H1 (cell line): ENCODE results near the gene TAF13. TPM values are rescaled to one million over a fixed set of nuclear protein-coding genes. Genes with fewer than 3 reads are reported as not detected.
A peak's percentile ranks its signal among the peaks of the same experiment; 100 is the strongest.

Source experiments
- CTCF ChIA-PET: fragments of 300-600 bp; sonication (Branson Sonifier 250); formaldehyde crosslinking; loops from one replicate; lab custom pipeline; 2021; ENCODE audit not compliant: partially characterized antibody; lab: Charles Lee
- POLR2A ChIA-PET: fragments of 300-600 bp; sonication (Branson Sonifier 250); formaldehyde crosslinking; loops from one replicate; lab custom pipeline; 2021; ENCODE audit warnings: inconsistent platforms; ENCODE audit not compliant: partially characterized antibody; lab: Charles Lee
- DNase-seq, 2 experiments: peaks; one replicate each; pipeline versions ENCODE4 v3.0.0 to v3.0.0-alpha.2; 2010 to 2022; ENCODE audit warnings: low spot score in 2 of 2, low read depth in 1 of 2, mixed read lengths in 1 of 2
- FAIRE-seq: peaks from 2 replicates; lab custom pipeline; 2011; peaks lifted over from hg19 to GRCh38; lab: Jason Lieb, UNC
- H2AFZ ChIP-seq: 2 replicates; pipeline ENCODE4 v1.8.1; 2012; ENCODE audit warnings: low read length, inconsistent platforms
- H2AK5ac ChIP-seq: 2 replicates; pipeline ENCODE4 v1.6.1; 2013; ENCODE audit warnings: low read depth, low read length
- H2BK120ac ChIP-seq: replicated peaks from 2 replicates; pipeline ENCODE3; 2013; ENCODE audit warnings: low read depth, low read length, inconsistent platforms
- H2BK12ac ChIP-seq: 2 replicates; pipeline ENCODE4 v1.6.1; 2013; ENCODE audit warnings: low read depth, low read length
- H2BK15ac ChIP-seq: 2 replicates; pipeline ENCODE4 v1.6.1; 2013; ENCODE audit warnings: low read length
- H2BK20ac ChIP-seq: 2 replicates; pipeline ENCODE4 v1.6.1; 2013; ENCODE audit warnings: low read length
- H2BK5ac ChIP-seq: 2 replicates; pipeline ENCODE4 v1.6.1; 2013; ENCODE audit warnings: low read depth, low read length
- H3K14ac ChIP-seq: 2 replicates; pipeline ENCODE4 v1.6.1; 2013; ENCODE audit warnings: inconsistent platforms; ENCODE audit not compliant: insufficient read length
- H3K18ac ChIP-seq: 2 replicates; pipeline ENCODE4 v1.6.1; 2013; ENCODE audit warnings: low read length; ENCODE audit errors: extremely low read depth
- H3K23ac ChIP-seq: 2 replicates; pipeline ENCODE4 v1.6.1; 2013; ENCODE audit warnings: inconsistent platforms; ENCODE audit not compliant: insufficient read length
- H3K23me2 ChIP-seq: 2 replicates; pipeline ENCODE4 v1.6.1; 2013; ENCODE audit warnings: low read depth, low read length
- H3K27ac ChIP-seq: 2 replicates; pipeline ENCODE4 v1.6.1; 2011; ENCODE audit warnings: low read depth, low read length, inconsistent platforms
- H3K27me3 ChIP-seq, 4 experiments: replicated peaks in 1 of 4; 1 replicate in 1 of 4; 2 replicates in 3 of 4; pipeline versions ENCODE4 v1.6.1 to v1.8.1; 2011 to 2013; ENCODE audit warnings: low read length in 3 of 4, mild to moderate bottlenecking in 3 of 4, inconsistent platforms in 2 of 4, mixed read lengths in 2 of 4, moderate library complexity in 1 of 4; ENCODE audit not compliant: control insufficient read depth in 3 of 4, insufficient read depth in 3 of 4; ENCODE audit errors: extremely low read depth in 1 of 4
- H3K36me3 ChIP-seq, 4 experiments: 2 replicates each; pipeline versions ENCODE4 v1.6.1 to v1.8.1; 2011 to 2013; ENCODE audit warnings: mild to moderate bottlenecking in 4 of 4, low read length in 3 of 4, moderate library complexity in 2 of 4, control low read depth in 1 of 4, inconsistent platforms in 1 of 4; ENCODE audit not compliant: insufficient read depth in 4 of 4, control insufficient read depth in 2 of 4
- H3K4ac ChIP-seq: replicated peaks from 2 replicates; pipeline ENCODE3; 2013; ENCODE audit warnings: low read length, low read depth, mixed read lengths, inconsistent platforms; ENCODE audit not compliant: insufficient read length
- H3K4me1 ChIP-seq, 4 experiments: replicated peaks in 1 of 4; 1 replicate in 1 of 4; 2 replicates in 3 of 4; pipeline versions ENCODE4 v1.6.1 to v1.8.1; 2011 to 2013; ENCODE audit warnings: low read length in 3 of 4, inconsistent platforms in 2 of 4, mixed read lengths in 1 of 4; ENCODE audit not compliant: insufficient read depth in 4 of 4, control insufficient read depth in 3 of 4
- H3K4me2 ChIP-seq, 2 experiments: 2 replicates each; pipeline versions ENCODE4 v1.6.1 to v1.8.1; 2011 to 2013; ENCODE audit warnings: low read depth in 2 of 2, low read length in 2 of 2, control low read depth in 1 of 2, inconsistent platforms in 1 of 2, mild to moderate bottlenecking in 1 of 2; ENCODE audit not compliant: insufficient read depth in 1 of 2
- H3K4me3 ChIP-seq, 4 experiments: fragments of 200-600, 300-600 bp in 1 of 4; sonication (generic), shearing (Covaris generic), sonication (Bioruptor Twin) in 1 of 4; 2 replicates each; pipeline versions ENCODE4 v1.5.1 to v1.8.1; 2011 to 2016; ENCODE audit warnings: low read length in 4 of 4, low read depth in 3 of 4, control low read depth in 2 of 4, inconsistent platforms in 2 of 4, mild to moderate bottlenecking in 2 of 4, mixed read lengths in 1 of 4, moderate library complexity in 1 of 4; ENCODE audit not compliant: insufficient read depth in 2 of 4; ENCODE audit errors: extremely low read depth in 1 of 4
- H3K56ac ChIP-seq: replicated peaks from 2 replicates; pipeline ENCODE3; 2013; ENCODE audit warnings: low read depth, mild to moderate bottlenecking, mixed read lengths, low read length, inconsistent platforms; ENCODE audit not compliant: insufficient read length
- H3K79me1 ChIP-seq: 2 replicates; pipeline ENCODE4 v1.6.1; 2013; ENCODE audit warnings: low read depth, low read length, control low read depth
- H3K79me2 ChIP-seq, 2 experiments: 2 replicates each; pipeline versions ENCODE4 v1.6.1 to v1.8.1; 2012 to 2013; ENCODE audit warnings: low read length in 2 of 2, mild to moderate bottlenecking in 2 of 2, inconsistent platforms in 1 of 2; ENCODE audit not compliant: insufficient read depth in 2 of 2, control insufficient read depth in 1 of 2
- H3K9ac ChIP-seq, 4 experiments: replicated peaks in 1 of 4; 1 replicate in 1 of 4; 2 replicates in 3 of 4; pipeline versions ENCODE4 v1.6.1 to v1.8.1; 2011 to 2013; ENCODE audit warnings: low read depth in 3 of 4, low read length in 3 of 4, control low read depth in 2 of 4, mild to moderate bottlenecking in 2 of 4, moderate library complexity in 2 of 4, inconsistent platforms in 1 of 4; ENCODE audit errors: extremely low read depth in 1 of 4
- H3K9me3 ChIP-seq, 2 experiments: 2 replicates each; pipeline versions ENCODE4 v1.6.1 to v1.8.1; 2012 to 2013; ENCODE audit warnings: mild to moderate bottlenecking in 2 of 2, moderate library complexity in 2 of 2, control low read depth in 1 of 2, inconsistent platforms in 1 of 2, low read depth in 1 of 2, low read length in 1 of 2, mixed read lengths in 1 of 2; ENCODE audit not compliant: insufficient read depth in 2 of 2
- H4K20me1 ChIP-seq, 2 experiments: replicated peaks in 1 of 2; 2 replicates each; pipeline versions ENCODE3 to v1.8.1; 2011 to 2013; ENCODE audit warnings: inconsistent platforms in 2 of 2, low read length in 2 of 2, mild to moderate bottlenecking in 1 of 2; ENCODE audit not compliant: insufficient read depth in 2 of 2, control insufficient read depth in 1 of 2
- H4K5ac ChIP-seq: 2 replicates; pipeline ENCODE4 v1.6.1; 2013; ENCODE audit warnings: low read length, low read depth, mixed read lengths, inconsistent platforms; ENCODE audit not compliant: insufficient read length
- H4K8ac ChIP-seq: 2 replicates; pipeline ENCODE4 v1.8.0; 2013; ENCODE audit warnings: mild to moderate bottlenecking, moderate library complexity, low read length, inconsistent platforms; ENCODE audit not compliant: insufficient read depth; ENCODE audit errors: extremely low read depth
- H4K91ac ChIP-seq: replicated peaks from 2 replicates; pipeline ENCODE3; 2013; ENCODE audit warnings: low read length, mixed read lengths, inconsistent platforms; ENCODE audit not compliant: insufficient read length
- CHD1 ChIP-seq: IDR thresholded peaks from 2 replicates; pipeline ENCODE4 v1.6.1; 2012; ENCODE audit warnings: low read depth, low read length, improper control_type of control experiment
- CTBP2 ChIP-seq: IDR thresholded peaks from 2 replicates; pipeline ENCODE4 v1.7.0; 2011; ENCODE audit warnings: borderline replicate concordance, mild to moderate bottlenecking, moderate library complexity, mixed read lengths, low read length; ENCODE audit not compliant: insufficient read depth, insufficient read length
- GTF2F1 ChIP-seq: IDR thresholded peaks from 2 replicates; pipeline ENCODE4 v1.6.1; 2012; ENCODE audit warnings: low read depth, low read length, improper control_type of control experiment, borderline replicate concordance
- HDAC6 ChIP-seq: IDR thresholded peaks from one replicate; pipeline ENCODE4 v1.7.1; 2012; ENCODE audit warnings: low read depth, mild to moderate bottlenecking, inconsistent platforms, low read length, moderate library complexity
- RAD21 ChIP-seq, 2 experiments: IDR thresholded peaks in 1 of 2; conservative IDR thresholded peaks in 1 of 2; 2 replicates each; pipeline ENCODE4 v1.6.1; 2011; ENCODE audit warnings: low read depth in 2 of 2, low read length in 2 of 2, improper control_type of control experiment in 1 of 2, inconsistent platforms in 1 of 2, mild to moderate bottlenecking in 1 of 2, moderate library complexity in 1 of 2
- RBBP5 ChIP-seq: IDR thresholded peaks from 2 replicates; pipeline ENCODE4 v1.7.1; 2012; ENCODE audit warnings: low read depth, mild to moderate bottlenecking, inconsistent platforms, low read length, moderate library complexity, borderline replicate concordance
- RXRA ChIP-seq: IDR thresholded peaks from 2 replicates; pipeline ENCODE4 v1.6.1; 2011; ENCODE audit warnings: low read depth, mild to moderate bottlenecking, low read length, moderate library complexity; ENCODE audit not compliant: insufficient read depth
- SAP30 ChIP-seq: fragments of 300-600 bp; sonication (generic); IDR thresholded peaks from 2 replicates; pipeline ENCODE4 v1.7.1; 2012; ENCODE audit warnings: low read length, moderate library complexity, mild to moderate bottlenecking, inconsistent platforms; ENCODE audit not compliant: insufficient read depth, insufficient replicate concordance
- SIN3A ChIP-seq, 2 experiments: IDR thresholded peaks in 1 of 2; conservative IDR thresholded peaks in 1 of 2; 2 replicates each; pipeline ENCODE4 v1.6.1; 2011 to 2012; ENCODE audit warnings: low read length in 2 of 2, improper control_type of control experiment in 1 of 2, low read depth in 1 of 2, mild to moderate bottlenecking in 1 of 2
- SUZ12 ChIP-seq: fragments of 200-600 bp; sonication (generic); IDR thresholded peaks from 2 replicates; pipeline ENCODE4 v1.6.1; 2012; ENCODE audit warnings: mild to moderate bottlenecking, inconsistent platforms, low read length, moderate library complexity, mixed read lengths
- TCF12 ChIP-seq: IDR thresholded peaks from 2 replicates; pipeline ENCODE4 v1.6.1; 2011; ENCODE audit warnings: low read depth, mild to moderate bottlenecking, low read length
- WGBS, 2 experiments: shearing (Covaris generic) in 1 of 2; methylation state at CpG; one replicate each; pipeline versions ENCODE4 v1.1.6 to v1.1.7; 2013 to 2015; ENCODE audit warnings: low lambda C conversion rate in 2 of 2, mixed read lengths in 2 of 2, inconsistent platforms in 1 of 2, low coverage in 1 of 2, missing lambda C conversion rate in 1 of 2; ENCODE audit not compliant: insufficient replicate concordance in 2 of 2, insufficient coverage in 1 of 2, insufficient read length in 1 of 2; ENCODE audit errors: extremely low coverage in 1 of 2, missing lambda C conversion rate in 1 of 2; 5-methylcytosine and 5-hydroxymethylcytosine counted together
- polyA plus RNA-seq, 7 experiments: library from polyadenylated mRNA; depleted of rRNA in 3 of 7; stranded (reverse) in 5 of 7; unstranded in 2 of 7; fragments of >200 nt in 5 of 7; fragments of 200-250 nt in 2 of 7; gene quantifications; 1 replicate in 5 of 7; 2 replicates in 1 of 7; 4 replicates in 1 of 7; pipeline versions ENCODE4 v1.2.1 to v1.2.3, GENCODE V29; 2011 to 2013; ENCODE audit warnings: missing spikeins in 2 of 7, mixed read lengths in 2 of 7
- total RNA-seq: library from RNA; stranded (reverse); fragmentation: NEBNext Ultra II Directional; extraction: Animal tissue kit (Norgen Biotek cat#: 25700); gene quantifications from 2 replicates; pipeline ENCODE4 v1.2.1, GENCODE V29; 2021
- TF ChIP-seq, protein P1 (sequence below): IDR thresholded peaks from 2 replicates; pipeline ENCODE4 v1.6.1; 2011; ENCODE audit warnings: low read depth, mild to moderate bottlenecking, low read length; ENCODE audit not compliant: insufficient read depth

TAF13 gene
- total and polyA plus RNA-seq, 2 of the 8 experiments (the other 6 are each of a cell fraction or from before 2014, with no cell fraction given) = 13.1 to 41.7 TPM

DNA sequence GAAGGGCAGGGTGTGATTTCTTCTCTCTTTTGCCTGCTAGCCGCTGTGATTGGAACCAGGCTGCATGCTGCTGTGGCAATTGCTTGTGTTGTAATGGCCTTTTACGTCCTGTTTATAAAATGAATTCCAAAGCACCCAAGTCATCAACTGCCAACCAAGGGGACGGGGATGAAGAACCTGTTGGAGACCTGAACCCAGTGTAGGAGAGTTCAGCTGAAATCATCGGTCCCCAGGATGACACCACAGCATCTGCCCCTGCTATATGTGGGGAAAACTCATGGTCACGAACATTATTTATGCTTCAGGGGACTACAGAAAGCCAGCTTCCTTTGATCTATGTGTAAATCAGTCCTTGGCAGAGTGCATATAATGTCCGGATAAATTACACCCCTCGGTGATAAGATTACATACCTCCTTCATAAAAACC is 18.6 kb upstream of the TAF13 start:
- Histone ChIP-seq H3K4me3 (no peak overlapping the region), H3K79me2 (peaks cover 0 to 16% of the 10 kb centered on the region in 2 experiments; a peak in 3 of 4 replicates), H2BK15ac (no peak overlapping the region), H3K14ac (no peak overlapping the region), H4K91ac (no peak overlapping the region), H3K36me3 (peaks cover 0 to 7% (median 2%) of the 10 kb centered on the region in 4 experiments; a peak in 3 of 8 replicates), H3K9me3 (no peaks in the 10 kb centered on the region), H2AK5ac (no peak overlapping the region), H4K8ac (no peak overlapping the region), H2BK120ac (no peak overlapping the region), H4K5ac (no peak overlapping the region), H3K18ac (no peak overlapping the region), H3K56ac (no peak overlapping the region), H2AFZ (no peak overlapping the region), H2BK5ac (no peak overlapping the region), H3K27ac (no peak overlapping the region), H3K23ac (no peak overlapping the region), H3K23me2 (no peaks in the 10 kb centered on the region), H2BK12ac (no peak overlapping the region), H3K79me1 (no peaks in the 10 kb centered on the region), H3K9ac (0 out of 7 replicates have a peak overlapping the region, but pooled peaks of 1 of the 4 experiments have one; percentile 22), H3K4me1 (peaks cover 0 to 2% (median 0%) of the 10 kb centered on the region in 4 experiments; a peak in 2 of 7 replicates), H2BK20ac (no peak overlapping the region; the same call in 1 of the 2 replicates), H3K4me2 (no peak overlapping the region), H3K4ac (no peak overlapping the region), H4K20me1 (peaks cover 0 to 2% of the 10 kb centered on the region in 2 experiments), H3K27me3 (no peaks in the 10 kb centered on the region)
- DNase-seq (no peak), FAIRE-seq (no peak)
- CTCF ChIA-PET = no interaction called here
- WGBS, 2 experiments = 93% methylated on average over 7 of the region's 7 CpGs; no CpG with 5 or more reads in 1 of the 2 experiments
- POLR2A ChIA-PET = interaction anchor here (0.6 to 0.9 kb wide), 3 partner anchors 13 to 34 kb away, joined by 3 read pairs; no protein-coding TSS in a partner anchor
- TF ChIP-seq RXRA = no peak
- TF ChIP-seq TCF12 = no peak
- TF ChIP-seq GTF2F1 = no peak
- TF ChIP-seq, protein P1, sequence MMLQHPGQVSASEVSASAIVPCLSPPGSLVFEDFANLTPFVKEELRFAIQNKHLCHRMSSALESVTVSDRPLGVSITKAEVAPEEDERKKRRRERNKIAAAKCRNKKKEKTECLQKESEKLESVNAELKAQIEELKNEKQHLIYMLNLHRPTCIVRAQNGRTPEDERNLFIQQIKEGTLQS = no peak
- TF ChIP-seq SIN3A (conservative IDR thresholded peaks at IDR 0.05 in 1 of 2, IDR thresholded peaks at IDR 0.05 in 1 of 2; ENCODE audit: low read depth in 1 of 2, low read length in 2 of 2) = no peak
- no peak for TF ChIP-seq HDAC6
- no peak for TF ChIP-seq RBBP5
- no peak for TF ChIP-seq RAD21 (IDR thresholded peaks at IDR 0.05 in 1 of 2, conservative IDR thresholded peaks at IDR 0.05 in 1 of 2; ENCODE audit: low read depth in 2 of 2, low read length in 2 of 2)
- no peak for TF ChIP-seq CTBP2
- TF ChIP-seq SUZ12 = no peak
- no peak for TF ChIP-seq SAP30
- TF ChIP-seq CHD1 = no peak
